Measurements from ENCODE around the gene R3HDM4.

GRCh38 chr19:920051-920864 lies 7.2 kb upstream of the R3HDM4 start:
- no peak for TF ChIP-seq POLR2AphosphoS5 (IDR thresholded peaks at IDR 0.05; ENCODE audit: low read depth, low read length)
- TF ChIP-seq POLR2A (IDR thresholded peaks at IDR 0.05; ENCODE audit: low read depth, low read length) = no peak
- TF ChIP-seq SPI1 (IDR thresholded peaks at IDR 0.05; ENCODE audit: low read depth, low read length) = no peak
- no peak for TF ChIP-seq TAF1 (IDR thresholded peaks at IDR 0.05; ENCODE audit: low read depth, low read length)
